Activated gamma-delta T cell (primary cell): Measurements from ENCODE around the gene MAPKBP1.

Experiments
- DNase-seq: peaks from one replicate; lab custom pipeline; 2025; lab: John Stamatoyannopoulos, UW

Gene MAPKBP1

DNA sequence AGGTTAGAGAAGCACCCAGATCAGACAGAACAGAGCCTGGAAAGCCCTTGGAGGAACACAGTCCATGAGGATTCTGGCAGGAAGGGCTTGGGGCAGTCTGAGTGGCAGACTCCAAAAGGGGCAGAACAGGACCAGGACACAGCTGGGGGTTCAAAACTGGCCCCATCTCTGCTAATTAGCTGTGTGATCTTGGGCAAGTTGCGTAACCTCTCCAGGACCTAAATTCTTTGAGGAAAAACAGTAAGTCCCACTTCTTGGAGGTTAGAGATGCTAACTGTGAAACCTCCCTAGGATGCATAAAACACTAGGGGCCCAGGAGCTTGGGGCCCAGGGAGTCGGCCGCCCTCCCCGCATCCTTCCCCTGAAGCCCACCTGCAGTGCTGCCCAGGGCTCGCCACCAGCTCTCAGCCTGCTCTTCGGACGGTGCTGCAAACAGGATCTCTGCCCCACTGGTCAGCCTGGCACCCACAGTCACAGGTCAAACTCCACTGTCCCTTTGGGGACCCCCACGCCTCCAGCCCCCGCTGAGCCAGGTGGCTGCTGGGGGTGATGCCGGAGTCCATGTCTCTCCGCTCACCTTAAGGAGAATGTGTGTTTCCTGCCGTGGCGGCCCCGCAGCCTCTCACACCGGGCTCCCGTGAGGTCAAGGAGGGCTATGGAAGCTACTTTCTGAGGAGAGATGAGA lies 76.3 kb downstream of the MAPKBP1 start:
- no peak for DNase-seq

- DNase-seq, result no peak
Measured at GRCh38 chr15:41851167-41851523, 76.9 kb downstream of the MAPKBP1 start.

GRCh38 chr15:41851755-41852370 lies 77.6 kb downstream of the MAPKBP1 start:
- DNase-seq, result no peak

DNA sequence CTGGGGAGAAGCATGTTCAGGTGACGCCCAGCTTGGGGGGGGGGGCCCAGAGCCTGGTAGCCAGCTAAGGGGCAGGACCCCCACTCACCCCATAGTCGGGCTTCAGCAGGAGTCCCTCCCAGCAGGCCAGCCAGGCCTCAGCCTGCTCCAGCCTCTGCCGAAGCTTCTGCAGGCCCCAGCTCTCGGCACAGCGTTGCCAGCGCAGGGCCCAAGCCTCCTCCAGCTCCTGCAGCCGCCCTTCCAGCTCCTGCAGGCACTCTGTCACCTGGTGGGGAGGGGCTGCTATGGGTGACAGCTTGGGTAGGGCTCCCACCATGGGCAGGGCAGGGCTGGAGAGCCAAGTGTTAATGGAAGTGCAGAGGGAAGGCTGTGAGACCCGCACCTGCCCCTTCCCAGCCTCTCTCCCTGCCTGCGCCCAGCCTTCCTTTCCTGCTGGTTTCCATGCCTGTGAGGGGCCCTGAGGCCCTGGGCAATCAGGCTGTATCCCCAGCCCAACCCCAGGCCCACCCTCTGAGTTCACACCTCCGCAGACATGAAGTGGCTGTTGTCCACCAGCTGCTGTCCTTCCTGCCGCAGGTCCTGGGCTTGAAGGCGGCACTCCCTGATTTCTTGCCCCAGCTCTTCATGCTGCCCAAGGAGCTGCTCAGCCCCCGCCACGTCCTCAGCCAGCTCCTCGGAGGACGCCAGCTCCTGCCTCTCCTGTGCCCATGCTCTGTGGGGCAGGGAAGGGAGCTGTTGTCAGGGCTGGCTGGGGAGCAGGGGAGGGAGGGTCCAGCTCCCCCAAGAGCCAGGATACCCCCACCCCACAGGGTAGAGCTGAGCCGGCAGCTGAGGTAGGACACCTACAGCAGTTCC lies 78.7 kb downstream of the MAPKBP1 start:
- no peak for DNase-seq

DNA sequence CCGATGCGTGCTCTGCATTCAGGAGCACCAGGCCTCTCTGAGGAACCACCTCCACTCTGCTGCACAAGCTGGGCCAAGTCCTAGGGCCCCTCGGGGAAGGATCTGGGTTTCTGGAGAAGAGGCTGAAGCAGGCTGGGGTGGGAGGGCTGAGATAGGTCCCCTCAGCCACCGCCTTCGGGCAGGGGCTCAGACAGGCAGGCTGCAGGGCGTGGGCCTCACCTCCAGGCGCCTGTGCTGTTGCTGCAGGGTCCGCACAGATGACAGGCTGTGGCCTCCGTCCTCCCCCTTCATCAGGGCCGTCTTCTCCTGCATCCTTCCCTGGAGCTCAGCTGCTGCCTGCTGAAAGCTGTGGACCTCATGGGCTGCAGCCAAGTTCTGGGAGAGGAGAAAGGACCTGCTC lies 79.5 kb downstream of the MAPKBP1 start:
- no peak for DNase-seq

DNA sequence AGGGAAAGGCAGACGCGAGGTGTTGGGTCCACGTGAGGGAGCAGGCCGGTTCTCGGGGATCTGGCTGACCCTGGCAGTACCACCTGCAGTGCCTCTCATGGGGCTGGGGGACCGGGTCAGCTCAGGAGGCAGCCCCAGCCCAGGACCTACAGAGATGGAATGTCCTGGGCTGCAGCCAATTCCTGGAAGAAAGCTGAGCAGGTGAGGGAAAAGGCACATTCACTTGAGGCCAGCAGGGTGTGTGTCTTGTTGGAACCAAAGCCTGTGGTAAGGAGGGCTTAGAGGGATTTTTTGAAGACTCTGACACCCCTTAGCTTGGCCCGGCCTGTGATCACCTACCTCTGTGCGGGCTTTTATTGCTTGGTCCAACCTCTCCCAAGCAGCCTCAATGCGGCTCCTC lies 80.2 kb downstream of the MAPKBP1 start:
- DNase-seq, result no peak

DNA sequence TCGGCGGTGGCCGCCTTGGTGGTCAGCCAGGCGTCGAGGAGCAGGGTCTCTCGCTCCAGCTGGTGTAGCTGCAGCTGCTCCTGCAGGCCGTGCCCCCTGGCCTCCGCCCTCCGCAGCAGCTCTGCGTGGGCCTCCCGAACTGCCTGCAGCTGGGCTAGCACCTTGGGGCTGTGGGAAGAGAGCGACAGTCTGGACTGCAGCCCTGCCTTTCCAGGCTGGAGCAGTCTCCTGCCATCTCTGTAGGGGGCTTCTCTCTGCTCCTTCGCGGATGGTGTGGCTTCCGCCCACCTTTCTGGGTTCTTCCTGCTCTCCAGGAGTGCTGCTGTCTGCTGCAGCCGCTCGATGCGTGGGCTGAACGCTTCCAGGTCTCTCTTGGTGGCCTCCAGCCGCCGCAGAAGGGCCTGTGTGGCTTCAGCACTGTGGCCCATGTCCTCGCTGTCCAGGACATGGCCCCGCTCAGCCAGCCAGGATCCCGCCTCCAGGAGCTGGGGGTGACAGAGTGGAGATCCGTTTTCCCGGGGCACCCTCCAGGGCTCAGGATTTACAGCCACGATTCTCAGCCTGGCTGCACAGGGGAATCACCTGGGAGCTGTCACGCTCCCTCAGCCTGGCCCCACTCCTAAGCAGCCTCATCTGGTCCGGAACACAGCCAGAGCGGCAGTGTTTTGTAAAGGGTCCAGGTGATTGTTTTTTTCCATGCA lies 81.1 kb downstream of the MAPKBP1 start:
- no peak for DNase-seq

GRCh38 chr15:41856262-41856661 lies 82.0 kb downstream of the MAPKBP1 start:
- DNase-seq, result no peak

GRCh38 chr15:41856716-41857115 lies 82.4 kb downstream of the MAPKBP1 start:
- no peak for DNase-seq

- no peak for DNase-seq
Measured at GRCh38 chr15:41857316-41857715, 83.0 kb downstream of the MAPKBP1 start.

- no peak for DNase-seq
Measured at GRCh38 chr15:41858756-41859155, 84.5 kb downstream of the MAPKBP1 start.

GRCh38 chr15:41860049-41860828 lies 86.0 kb downstream of the MAPKBP1 start:
- DNase-seq, result no peak

DNA sequence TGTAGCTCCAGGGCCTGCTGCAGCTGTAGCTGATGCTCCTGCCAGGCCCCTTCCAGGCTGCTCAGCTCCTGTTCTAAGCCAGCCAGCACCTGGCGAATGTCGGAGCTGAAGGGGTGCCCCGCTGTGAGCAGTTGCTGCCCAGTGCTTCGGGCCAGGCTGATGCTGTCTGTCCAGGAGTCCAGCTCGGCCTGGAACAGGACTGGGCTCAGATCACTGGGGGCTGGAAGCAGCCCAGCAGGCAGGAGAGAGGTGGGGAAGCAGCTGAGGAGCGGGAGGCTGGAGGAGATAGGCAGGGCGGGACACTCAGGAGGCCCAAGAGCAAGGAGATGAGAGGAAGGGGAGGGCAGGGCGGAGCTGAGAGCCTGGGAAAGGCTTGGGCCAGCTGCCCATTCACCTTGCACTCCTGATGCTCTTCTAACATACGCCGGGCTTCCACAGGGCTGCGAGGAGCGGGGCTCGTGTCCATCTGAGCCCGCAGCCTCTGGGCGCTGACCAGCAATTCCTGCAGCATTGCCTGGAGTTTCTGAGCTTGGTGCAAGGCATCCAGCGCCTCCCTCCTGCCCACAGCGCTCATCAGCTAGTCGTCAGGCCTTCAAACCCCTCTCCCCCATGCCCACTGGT lies 87.6 kb downstream of the MAPKBP1 start:
- DNase-seq, result no peak

DNA sequence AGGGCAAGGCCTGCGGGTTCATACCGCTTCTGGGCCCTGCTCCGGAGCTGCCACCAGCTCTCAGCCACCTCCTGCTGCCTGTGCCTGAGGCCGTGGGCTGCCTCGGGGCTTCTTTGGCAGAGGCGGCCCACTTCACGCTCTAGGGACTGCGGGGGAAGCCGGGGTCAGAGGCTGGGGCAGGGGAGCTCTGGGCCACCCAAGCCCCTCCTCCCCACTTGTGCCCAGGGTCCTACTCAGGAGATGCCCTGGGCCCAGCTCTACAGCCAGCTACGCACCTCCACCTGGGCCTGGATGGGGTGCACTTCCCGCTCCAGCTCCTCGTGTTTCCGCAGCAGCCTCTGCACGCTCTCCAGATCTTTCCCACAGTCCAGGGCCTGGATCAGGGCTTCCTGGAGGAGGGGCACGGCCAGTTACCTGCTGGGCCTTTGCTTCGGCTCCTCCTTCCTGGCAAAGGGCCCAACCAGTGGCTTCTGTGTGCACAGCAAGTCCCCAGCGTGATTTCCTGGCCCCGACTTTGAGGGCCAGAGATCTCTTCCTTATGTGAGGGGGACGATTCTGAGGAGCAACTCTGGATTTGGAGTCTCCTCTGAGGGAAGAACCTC lies 88.3 kb downstream of the MAPKBP1 start:
- DNase-seq, result no peak

GRCh38 chr15:41865490-41866055 lies 91.3 kb downstream of the MAPKBP1 start:
- DNase-seq, result no peak

GRCh38 chr15:41866263-41866703 lies 92.0 kb downstream of the MAPKBP1 start:
- no peak for DNase-seq

GRCh38 chr15:41866872-41867579 lies 92.7 kb downstream of the MAPKBP1 start:
- no peak for DNase-seq

DNA sequence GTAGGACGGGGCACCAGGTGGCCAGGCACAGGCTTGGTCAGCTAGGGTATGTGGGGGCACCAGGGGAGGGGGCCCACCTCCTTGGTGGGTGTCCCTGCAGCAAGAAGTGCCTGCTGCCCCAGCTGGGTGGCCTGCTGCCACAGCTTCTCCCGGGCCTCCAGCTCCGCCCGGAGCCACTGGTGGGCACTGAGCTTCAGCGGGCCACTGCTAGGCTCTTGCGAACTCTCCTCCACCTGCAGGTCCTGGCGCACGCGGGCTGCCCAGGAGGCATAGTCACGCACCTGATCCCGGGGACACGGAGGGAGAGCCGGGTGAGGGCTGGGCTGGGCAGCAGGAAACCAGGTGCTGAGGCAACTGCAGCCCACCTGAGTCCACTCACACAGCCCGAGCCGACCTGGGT lies 94.0 kb downstream of the MAPKBP1 start:
- DNase-seq, result no peak
